NCI-H1105 treated with DMSO at 0.1 percent for 48 hours (cell line): ENCODE measurements around the gene NOS1AP.
"Not testable (repeated sequence)": the region's sequence is repeated elsewhere in the genome, so short reads cannot be mapped to it uniquely, and the experiment has no call there.

Source experiments
- DNase-seq: peaks from one replicate; lab custom pipeline; 2025; lab: John Stamatoyannopoulos, UW

The NOS1AP gene

DNA sequence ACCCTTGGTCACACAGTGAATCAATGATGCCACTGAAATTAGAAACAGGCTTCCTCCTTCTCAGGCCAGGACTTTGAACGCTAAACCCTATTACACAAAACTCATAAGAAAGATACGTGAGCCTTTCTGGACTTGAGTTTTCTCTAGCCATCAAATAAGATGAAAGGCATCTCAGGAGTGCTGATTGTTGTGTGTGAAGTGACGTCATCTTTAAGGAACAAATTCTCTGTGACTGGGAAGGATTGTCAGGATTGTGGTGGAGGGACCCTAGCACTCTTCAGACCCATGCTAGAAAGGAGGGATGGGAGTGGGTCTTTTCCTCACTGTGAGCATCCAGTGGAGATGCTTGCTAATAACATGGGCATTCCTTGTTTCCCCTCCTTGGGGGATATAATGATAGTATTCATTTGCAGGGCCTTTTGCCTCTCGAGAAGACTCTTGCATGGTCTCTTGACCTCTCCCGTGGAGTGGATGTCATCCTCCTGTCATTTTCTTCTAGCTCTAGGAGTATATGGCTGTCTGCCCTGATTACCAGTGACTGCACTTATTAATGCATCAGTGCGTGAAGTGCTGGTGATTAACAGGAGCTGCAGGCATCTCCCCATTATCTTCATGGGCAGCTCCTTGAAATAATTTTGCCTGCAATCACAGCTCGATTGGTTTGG, 267.3 kb downstream of the NOS1AP start:
- no peak for DNase-seq

DNA sequence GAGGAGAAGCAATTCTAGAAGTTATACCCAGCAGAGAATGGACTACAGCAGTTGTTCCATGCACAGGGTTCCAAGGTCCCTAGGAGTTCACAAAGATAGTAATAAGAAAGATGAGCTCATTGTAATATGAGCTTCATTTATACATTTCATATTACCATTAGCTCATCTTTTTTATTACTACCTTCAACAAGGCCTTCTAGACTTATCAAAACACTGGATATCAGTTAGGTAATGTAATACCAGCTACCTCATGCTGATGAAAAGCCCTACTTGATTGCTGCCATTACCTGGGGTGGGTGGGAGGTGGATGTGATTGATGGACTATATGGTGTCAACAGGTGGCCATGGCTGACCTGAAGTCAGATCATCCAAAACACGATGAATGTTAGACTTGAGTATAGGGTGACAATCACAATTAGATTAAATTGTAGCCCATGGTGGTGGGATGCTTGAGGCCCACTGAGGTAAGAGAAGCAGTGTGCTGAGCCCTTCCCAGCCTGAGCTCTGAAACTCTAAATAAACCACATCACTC, 273.0 kb downstream of the NOS1AP start:
- no peak for DNase-seq

DNA sequence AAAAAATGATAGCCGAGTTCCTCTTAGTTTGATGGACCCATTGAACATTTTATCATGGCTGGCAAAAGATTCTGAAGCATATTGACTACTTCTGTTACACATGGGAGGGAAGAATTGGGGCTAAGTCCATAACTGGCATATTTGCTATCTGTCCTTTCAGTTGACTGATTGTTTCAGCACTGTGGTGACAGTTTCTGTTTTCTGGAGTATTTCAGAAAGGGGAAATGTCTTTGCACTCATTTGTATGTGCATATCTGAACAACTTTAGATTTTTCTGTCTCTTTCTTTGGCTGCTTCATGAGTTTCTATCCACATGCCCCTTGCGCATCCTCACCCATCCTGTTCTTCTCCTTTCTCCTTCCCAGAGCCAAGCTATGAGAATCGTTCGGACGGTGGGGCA, 274.0 kb downstream of the NOS1AP start:
- DNase-seq: no peak

DNA sequence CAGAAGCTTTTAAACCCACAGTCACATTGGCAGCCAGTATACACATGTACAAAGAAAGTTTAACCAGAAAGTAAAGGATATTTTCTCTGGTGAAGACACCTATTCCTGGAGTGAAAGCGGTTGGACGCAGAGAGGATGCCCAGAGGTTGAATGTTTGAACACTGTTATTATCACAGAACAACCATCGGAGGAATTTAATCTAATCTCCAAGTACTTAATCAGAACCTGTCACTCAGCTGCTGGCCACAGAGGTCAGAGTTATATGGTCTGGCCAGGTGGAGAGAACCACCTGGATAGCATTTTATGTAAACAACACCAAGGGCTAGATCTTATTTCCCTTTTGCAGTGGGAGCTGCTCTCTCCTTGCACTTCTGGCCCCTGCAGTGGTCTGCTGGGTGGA, 277.8 kb downstream of the NOS1AP start:
- no peak for DNase-seq

DNA sequence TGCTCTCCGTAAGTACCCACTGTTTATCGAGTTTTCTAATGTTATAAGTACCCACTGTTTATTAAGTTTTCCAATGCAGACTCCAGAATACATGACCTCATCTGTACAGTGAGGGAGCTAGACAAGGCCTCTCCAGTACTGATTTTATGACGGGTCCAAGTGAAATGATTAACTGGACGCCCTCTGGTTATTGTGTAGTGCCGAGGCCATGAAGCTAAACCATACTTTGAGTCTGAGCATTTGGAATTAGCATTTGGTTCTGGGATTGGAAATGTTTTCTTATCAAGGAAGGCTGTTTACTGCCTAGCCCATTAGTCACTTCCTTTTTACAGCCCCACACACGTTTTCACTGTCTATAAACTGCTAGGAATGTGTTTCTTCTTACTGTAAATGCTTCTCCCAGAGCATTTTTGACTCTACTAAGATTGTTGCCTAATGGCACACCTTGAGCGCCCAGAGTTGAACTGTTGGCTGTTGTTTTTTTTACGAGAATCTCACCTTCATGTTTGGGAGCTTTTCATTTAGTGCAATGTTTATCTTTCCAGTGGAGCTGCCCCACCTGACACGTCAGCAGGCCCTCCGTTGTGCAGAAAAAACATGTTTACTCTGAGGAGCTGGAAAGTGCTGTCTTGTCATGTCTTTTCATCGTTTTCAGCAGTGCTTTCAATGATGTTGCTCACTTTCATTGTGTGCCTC, 280.3 kb downstream of the NOS1AP start:
- DNase-seq: no peak

DNA sequence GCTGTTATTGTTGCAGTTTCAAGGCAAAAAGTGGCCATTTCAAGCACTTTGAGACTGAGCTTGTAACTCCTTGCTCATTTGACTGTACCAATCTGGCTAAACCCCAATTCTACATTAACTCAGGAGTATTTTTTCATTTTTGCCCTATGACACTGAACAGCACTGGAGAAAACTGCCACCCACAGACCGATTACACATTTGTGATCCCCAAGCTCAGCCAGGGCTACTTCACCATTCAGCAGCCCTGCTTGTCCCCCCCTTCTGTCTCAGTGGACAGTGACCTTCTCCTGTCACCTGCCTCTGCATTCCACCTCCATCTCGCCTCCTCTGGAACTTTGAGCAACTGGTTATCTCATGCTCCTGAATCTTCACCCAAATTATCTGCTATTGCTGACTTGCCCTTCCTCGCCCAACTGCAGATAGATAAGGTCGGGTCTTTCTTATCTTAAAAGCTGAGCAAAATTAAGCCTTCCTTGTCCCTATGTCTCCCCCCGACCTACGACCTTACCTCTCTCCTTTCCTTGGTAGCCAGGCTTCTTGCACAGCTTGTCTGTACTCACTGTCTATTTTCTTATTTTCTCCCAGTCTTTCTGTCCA, 281.9 kb downstream of the NOS1AP start:
- no peak for DNase-seq

DNA sequence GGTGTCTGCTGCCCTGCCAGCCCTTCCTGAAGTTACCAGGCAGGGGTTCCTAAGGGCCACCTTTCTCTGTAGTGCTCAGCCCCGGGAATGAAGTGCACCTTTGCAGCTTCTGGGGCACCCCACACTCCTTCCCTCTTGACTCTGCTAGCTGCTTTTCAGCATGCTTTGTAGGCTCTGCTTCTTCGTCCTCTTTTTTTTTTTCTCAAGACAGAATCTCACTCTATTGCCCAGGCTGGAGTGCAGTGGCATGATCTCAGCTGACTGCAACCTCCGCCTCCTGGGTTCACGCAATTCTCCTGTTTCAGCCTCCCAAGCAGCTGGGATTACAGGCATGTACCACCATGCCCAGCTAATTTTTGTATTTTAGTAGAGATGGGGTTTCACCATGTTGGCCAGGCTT, 282.4 kb downstream of the NOS1AP start:
- DNase-seq: not testable (repeated sequence)

DNA sequence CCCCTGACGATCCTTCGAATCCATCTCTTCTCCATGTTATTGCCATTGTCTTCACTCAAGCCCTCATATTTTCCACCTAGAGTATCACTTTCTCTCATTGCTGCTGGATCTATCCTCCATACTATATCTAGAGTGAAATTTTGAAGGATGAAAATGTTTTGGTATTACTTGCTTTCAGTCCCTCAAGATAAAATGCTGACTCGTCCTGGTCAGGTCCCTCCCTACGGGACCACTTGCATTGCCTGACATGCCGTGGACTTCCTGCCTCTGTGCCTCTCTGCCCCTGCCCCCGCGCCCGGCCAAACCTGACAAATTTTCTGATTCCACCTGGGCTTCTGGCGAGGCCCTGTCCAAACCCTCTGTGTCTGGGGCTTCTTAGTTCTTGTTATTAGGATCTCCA, 283.6 kb downstream of the NOS1AP start:
- no peak for DNase-seq

DNA sequence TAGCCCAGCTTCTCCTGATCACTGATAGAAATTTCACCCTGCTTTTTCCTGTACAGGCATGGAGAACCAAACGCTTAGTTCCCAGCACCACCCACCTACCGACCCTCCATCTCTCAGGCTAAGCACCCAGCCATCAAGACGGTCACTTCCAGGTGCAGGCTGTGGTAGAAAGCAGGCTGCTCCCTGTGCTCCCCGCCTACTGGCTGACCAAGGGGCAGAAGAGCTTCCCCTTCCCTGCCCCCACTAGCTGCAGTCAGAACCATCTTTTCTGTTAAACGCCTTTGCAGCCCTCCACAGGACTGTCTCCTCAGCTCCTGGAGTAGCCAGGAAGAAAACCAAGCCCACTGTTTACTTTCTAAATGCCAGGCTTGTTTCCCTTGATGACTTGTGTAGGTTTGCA, 284.2 kb downstream of the NOS1AP start:
- no peak for DNase-seq

DNA sequence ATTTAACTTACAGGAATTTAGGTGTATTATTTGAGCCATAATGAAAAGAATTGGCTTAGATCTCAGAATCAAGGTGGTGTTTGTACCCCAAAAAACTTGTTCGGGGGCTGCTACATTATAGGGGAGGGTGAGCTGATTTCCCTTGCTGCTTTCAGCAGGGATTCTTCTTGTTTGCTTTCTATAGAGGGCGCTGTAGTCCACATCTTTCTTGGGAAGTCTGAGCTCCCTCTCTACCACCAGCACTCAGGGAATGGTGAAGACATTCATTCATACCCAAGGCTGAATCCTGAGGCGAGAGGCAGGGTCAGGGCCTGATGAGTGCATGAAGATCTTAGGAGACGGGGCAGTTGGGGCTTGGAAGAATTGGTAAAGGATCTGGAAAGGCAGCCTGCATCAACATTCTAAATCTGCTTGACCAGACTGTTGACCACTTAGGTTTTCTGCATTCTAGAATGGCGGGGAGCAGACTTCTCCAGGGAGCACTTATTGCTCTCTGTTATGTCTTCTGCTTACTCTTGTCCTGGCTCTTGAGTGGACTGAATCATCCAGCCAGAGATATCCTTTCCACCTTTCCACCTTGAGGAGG, 288.3 kb downstream of the NOS1AP start:
- DNase-seq: peak; percentile 33

DNA sequence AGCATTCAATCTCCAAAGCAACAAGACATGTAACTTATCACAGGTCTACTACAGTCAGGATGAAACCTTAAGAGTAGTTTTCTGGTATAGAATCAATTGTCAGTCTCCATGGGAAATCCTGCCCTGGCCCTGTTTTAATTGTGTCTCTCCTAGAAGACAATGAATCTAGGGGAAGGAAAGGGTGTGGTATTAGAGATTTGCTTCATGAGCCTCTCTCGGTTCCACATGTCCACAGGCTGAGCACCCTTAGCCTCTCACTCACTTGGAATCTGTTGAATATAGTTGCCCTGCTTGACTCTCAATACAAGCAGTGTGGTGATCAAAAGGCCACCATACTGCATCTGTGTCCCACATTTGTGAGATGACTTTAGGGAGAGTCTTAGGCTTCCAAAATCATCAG, 289.4 kb downstream of the NOS1AP start:
- no peak for DNase-seq

DNA sequence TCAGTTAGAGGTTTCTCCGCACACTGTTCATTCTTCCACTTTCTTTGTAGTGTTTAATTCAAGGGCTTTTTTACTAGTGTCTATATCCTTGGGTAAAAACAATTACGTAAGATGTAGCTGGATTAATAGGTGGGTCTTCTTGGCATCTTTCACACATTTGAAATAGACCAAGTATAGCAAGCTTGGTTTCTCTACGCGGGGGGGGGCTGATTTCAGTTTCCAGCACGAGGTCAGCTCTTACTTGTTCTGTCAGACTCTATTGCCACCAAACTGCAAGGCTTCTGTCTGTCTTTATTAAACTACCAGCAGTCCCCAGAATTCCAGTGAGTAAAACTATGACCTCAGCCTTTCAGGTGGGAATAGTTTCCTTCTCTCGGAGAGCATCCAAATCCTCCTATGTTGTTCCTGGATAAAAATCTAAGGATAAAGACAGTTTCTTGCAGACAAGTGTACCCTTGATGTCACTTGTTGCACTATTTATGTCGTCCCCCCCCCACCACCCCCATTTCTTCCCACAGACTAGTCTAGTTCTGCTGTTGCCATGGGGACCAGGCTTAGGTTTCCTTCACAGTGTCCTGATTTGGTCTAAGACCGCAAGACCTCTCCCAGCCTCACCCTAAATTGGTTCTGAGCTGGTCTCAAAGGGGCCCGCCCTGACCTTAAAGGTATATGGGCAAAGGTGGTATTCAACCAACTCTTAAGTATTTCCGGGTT, 290.2 kb downstream of the NOS1AP start:
- no peak for DNase-seq

DNA sequence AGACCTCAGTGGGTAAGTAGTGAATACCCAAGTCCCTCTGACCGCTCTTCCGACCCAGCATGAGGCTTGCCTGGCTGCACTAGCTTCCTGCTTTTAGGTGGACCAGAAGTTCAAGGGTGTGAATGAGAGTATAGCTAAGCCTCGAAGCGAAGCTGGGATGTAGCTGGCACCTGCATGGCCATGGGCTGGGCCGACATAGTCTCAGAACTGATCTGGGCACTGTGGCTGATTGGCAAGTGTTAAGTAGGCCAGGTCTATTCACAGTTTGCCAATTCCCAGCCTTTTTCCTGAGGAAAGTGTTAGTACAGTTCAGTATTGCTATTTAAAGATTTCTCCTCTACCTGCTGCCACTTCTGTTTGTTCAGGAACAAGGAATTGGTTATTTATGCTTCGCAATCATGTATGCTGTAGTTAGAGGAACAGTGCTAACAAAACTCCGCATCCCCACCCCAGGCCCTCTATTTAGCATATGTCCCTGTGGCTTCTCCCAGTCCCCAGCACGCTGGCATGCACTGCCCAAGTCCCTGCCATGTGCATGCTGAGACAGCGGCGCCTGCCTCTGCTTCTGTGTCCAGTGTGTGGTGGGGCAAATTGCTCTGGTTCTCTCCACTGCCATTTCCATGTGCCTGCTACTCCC, 290.9 kb downstream of the NOS1AP start:
- DNase-seq: no peak

DNA sequence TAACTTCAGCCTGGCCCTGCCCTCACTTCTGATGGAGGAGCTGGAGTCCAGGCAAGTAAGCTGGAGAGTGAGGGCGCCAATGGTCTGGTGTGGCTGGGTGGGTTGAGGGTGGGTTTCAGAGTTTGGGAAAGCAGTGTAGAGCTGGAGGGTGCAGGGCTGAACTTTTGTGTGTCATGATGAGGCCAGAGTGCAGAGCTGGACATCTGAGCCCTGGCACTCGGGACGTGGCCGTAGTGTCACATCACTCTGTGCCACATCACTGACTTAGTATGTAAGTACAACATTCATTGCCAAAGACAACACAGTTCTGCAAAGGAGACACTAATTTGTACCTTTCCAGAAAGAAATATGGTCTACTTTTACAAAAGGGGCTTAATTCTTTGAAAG, 291.4 kb downstream of the NOS1AP start:
- DNase-seq: no peak

DNA sequence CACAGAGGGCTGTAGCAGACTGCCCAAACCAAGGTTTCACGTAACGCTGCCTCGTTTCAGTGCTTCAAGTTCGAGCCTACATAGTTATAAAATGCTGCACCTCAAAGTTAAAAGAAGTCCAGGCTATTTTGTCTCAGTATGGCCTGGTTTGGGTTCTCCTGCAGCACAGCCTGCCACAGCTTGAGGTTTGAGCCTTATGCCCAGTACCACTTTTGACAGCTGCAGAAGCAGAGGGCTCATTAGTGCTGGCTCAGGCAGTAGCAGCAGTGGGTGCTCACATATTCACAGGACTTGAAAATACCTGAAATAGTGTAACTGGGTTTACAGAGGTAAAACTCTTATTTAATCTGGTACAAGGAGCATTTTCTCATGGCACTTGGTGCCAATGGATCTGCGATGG, 291.9 kb downstream of the NOS1AP start:
- no peak for DNase-seq

DNA sequence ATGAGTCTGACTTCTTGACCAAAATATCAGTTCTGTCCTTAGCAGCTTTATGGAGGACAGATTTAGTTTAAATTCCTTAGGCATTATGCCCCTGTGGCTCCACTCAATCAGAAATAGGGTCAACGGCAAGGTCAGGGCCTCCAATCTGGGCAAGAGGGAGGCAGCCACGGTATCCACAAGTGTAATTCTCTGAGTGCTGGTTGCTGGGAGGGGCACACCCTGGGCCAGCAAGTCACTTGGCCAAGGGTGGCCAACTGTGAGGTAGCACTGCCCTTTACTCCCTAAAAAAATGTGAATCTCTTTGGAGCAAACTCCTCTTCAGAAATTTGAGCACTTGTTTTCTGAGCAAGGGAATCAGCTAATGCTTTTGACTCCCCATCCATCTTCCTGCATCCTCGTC, 294.3 kb downstream of the NOS1AP start:
- no peak for DNase-seq

DNA sequence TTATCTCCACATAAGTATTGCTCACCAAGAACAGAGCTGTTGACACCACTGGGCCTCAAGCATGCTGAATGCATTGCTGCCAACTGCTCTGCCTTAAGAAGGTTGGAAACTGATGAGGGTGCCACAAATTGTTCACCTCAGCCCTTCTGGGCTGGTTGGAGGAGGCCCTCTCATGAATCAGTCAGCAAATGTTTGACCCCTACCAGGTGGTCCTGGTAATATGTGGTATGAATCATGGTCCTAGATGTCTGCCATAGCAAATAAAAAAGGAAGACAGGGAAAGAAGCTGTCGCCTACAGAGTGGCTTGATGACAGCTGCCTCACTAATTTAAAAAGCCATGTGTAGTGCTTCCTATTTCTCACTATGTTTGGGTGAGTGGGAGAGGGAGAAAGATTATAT, 295.0 kb downstream of the NOS1AP start:
- no peak for DNase-seq

DNA sequence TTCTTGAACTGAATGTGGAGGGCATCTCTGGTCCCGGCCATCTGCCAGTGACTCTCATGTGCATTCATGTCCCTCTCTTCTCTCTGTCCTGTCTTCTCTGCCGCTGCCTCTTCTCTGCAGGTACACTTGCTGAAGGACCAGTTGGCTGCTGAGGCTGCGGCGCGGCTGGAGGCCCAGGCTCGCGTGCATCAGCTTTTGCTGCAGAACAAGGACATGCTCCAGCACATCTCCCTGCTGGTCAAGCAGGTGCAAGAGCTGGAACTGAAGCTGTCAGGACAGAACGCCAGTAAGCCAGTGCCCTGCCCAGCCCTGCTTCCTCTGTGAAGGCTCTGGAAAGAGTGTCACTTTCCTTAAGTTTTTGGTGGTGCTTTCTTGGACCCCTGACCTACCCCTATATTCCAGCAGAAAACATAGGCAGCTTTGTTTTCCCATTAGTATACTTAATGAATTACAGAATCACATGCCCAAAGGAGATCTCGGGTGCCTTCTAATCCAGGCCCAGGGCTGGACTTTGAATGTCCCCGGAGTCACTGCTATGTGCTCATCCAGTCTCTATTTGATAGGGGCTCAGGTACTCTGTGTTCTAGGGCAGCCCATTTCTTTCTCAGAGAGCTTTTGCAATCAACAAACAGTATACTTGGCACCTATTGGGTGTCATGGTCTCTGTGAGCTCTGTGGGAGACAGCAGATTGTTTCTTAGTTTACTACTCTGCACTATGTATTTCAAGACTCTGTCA, 296.0 kb downstream of the NOS1AP start:
- DNase-seq: no peak

DNA sequence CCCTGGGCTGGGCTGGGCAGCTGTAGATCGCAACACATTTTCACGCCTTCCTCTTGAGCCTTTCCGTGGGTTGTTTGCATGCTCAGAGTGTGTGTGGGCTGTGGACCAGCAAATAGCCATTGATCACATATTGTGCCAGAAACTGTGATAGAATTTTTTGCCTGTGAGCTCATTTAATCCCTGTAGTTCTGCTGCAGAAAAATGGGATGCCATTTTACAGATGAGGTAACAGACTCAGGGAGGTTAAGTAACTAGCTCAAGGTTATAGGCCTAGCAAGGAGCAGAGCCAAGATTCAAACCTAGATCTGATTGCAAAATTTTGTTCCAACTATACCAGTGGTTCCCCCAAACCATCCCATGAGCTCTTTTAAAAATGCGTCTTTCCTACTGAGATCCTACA, 296.7 kb downstream of the NOS1AP start:
- DNase-seq: no peak

DNA sequence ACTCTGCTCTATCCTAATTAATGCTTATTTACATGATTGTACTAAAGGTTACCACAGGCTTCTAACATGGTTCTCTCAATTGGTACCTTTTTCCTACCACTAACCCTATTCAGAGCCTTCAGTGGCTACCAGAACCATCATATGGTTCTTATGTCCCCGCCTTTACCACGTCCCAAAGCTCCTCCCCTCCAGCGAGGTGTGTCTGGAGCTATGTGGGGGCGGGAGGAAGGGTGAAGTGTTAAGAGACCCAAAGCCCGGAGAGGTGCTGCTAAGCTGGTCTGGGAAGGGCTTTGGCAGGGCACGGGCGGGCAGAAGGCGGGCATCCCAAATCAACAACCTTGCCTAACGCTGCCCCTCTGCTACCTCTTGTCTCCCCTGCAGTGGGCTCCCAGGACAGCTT, 297.2 kb downstream of the NOS1AP start:
- DNase-seq: no peak

DNA sequence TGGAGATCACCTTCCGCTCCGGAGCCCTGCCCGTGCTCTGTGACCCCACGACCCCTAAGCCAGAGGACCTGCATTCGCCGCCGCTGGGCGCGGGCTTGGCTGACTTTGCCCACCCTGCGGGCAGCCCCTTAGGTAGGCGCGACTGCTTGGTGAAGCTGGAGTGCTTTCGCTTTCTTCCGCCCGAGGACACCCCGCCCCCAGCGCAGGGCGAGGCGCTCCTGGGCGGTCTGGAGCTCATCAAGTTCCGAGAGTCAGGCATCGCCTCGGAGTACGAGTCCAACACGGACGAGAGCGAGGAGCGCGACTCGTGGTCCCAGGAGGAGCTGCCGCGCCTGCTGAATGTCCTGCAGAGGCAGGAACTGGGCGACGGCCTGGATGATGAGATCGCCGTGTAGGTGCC, 297.6 kb downstream of the NOS1AP start:
- DNase-seq: no peak
